CD4-positive, CD25-positive, alpha-beta regulatory T cell (primary cell): ENCODE data around the gene FGGY. TPM values are rescaled to one million over a fixed set of nuclear protein-coding genes. Genes with fewer than 3 reads are reported as not detected.

Experiments used
- ATAC-seq, 2 donors: fragments of 150-1000 bp; cut with Tn5 transposase; one replicate each; pipeline ENCODE4 v1.10.0; 2021; ENCODE audit warnings: low read depth in 2 of 2, moderate number of reproducible peaks in 2 of 2, moderate library complexity in 1 of 2
- DNase-seq, 3 donors: peaks; one replicate each; pipeline versions ENCODE4 v3.0.0 to v3.0.0-alpha.2; 2012 to 2022; ENCODE audit warnings: mixed read lengths in 1 of 3
- H3K27ac ChIP-seq: one replicate; pipeline ENCODE4 v1.7.0; 2013; ENCODE audit warnings: mild to moderate bottlenecking, low read length; ENCODE audit not compliant: insufficient read depth, poor library complexity, severe bottlenecking
- H3K27me3 ChIP-seq: one replicate; pipeline ENCODE4 v1.7.0; 2013; ENCODE audit warnings: low read length; ENCODE audit not compliant: control insufficient read depth, insufficient read depth
- H3K36me3 ChIP-seq: one replicate; pipeline ENCODE4 v1.7.0; 2013; ENCODE audit warnings: mild to moderate bottlenecking, low read length, moderate library complexity; ENCODE audit not compliant: control insufficient read depth, insufficient read depth
- H3K4me1 ChIP-seq: 2 replicates; pipeline ENCODE4 v1.7.0; 2013; ENCODE audit warnings: mild to moderate bottlenecking, low read length; ENCODE audit not compliant: insufficient read depth, control insufficient read depth, poor library complexity, severe bottlenecking
- H3K4me3 ChIP-seq: one replicate; pipeline ENCODE4 v1.7.0; 2013; ENCODE audit warnings: low read depth, mild to moderate bottlenecking, low read length, moderate library complexity
- H3K9me3 ChIP-seq, 2 experiments: 1 replicate in 1 of 2; 2 replicates in 1 of 2; pipeline ENCODE4 v1.7.0; 2013; ENCODE audit warnings: low read length in 2 of 2, mild to moderate bottlenecking in 1 of 2, moderate library complexity in 1 of 2; ENCODE audit not compliant: control insufficient read depth in 2 of 2
- H3K27ac Mint-ChIP-seq, 3 donors: one replicate each; pipeline ENCODE4 v1.8.0; 2020 to 2022; ENCODE audit warnings: mild to moderate bottlenecking in 3 of 3, mixed read lengths in 3 of 3, moderate library complexity in 2 of 3
- H3K27me3 Mint-ChIP-seq: one replicate; pipeline ENCODE4 v1.8.0; 2022; ENCODE audit warnings: mild to moderate bottlenecking, mixed read lengths
- H3K36me3 Mint-ChIP-seq: one replicate; pipeline ENCODE4 v1.8.0; 2020; ENCODE audit warnings: mixed read lengths
- H3K4me1 Mint-ChIP-seq, 4 donors: one replicate each; pipeline ENCODE4 v1.8.0; 2020 to 2022; ENCODE audit warnings: mixed read lengths in 4 of 4, mild to moderate bottlenecking in 1 of 4
- H3K4me3 Mint-ChIP-seq, 4 donors: one replicate each; pipeline ENCODE4 v1.8.0; 2020 to 2022; ENCODE audit warnings: mild to moderate bottlenecking in 4 of 4, mixed read lengths in 4 of 4, moderate library complexity in 3 of 4
- H3K9me3 Mint-ChIP-seq, 7 donors: one replicate each; pipeline ENCODE4 v1.8.0; 2020 to 2022; ENCODE audit warnings: mixed read lengths in 7 of 7, mild to moderate bottlenecking in 3 of 7, moderate library complexity in 2 of 7
- polyA plus RNA-seq, 4 donors: library from polyadenylated mRNA; unstranded; fragments of 300-500 nt; fragmentation: Illumina TruSeq; gene quantifications; one replicate each; pipeline ENCODE4 v1.2.3, GENCODE V29; 2021
- total RNA-seq: library from RNA; stranded (reverse); gene quantifications from one replicate; pipeline ENCODE4 v1.2.3, GENCODE V29; 2022

The FGGY gene
- total and polyA plus RNA-seq, 5 donors from 2014 or later: 1.9 to 7.7 (median 4.5) TPM

DNA sequence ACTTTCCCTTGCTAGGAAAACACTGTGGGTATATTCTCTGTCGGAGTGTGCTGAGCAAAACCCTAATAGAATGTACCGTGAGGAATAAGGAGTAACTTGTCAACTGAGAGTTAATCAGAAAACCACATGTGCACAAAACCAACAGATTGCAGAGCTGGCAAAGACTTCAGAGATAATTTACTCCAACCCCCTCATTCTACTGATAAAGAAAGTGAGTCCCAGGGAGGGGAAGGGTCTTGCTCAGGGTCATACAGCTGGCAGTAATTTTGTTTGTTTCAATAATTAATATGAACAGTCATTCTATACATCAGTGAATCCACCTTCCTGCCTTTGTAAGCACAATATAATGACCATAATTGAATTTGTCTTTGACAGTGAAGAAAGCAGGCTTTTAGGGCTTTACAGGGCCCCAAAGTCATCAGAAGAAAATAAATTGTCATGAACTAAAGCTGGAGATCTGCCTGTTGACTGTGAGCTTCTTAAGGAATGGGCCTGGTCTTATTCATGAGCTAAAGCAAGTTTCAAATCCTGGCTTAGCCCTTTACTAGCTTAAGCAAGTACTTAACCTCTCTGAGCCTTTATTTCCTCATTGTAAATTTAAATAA lies 450.6 kb downstream of the FGGY start:
- Histone ChIP-seq H3K9me3 (no peaks in the 10 kb centered on the region), H3K4me1 (no peaks in the 10 kb centered on the region), H3K36me3 (no peaks in the 10 kb centered on the region), H3K4me3 (no peak overlapping the region), H3K27ac (no peak overlapping the region), H3K27me3 (no peaks in the 10 kb centered on the region)
- ATAC-seq: no peak
- H3K27me3 Mint-ChIP-seq: peaks cover 7% of the 10 kb centered on the region
- no peak overlapping the region for H3K27ac Mint-ChIP-seq
- H3K36me3 Mint-ChIP-seq: no peaks in the 10 kb centered on the region
- no peak overlapping the region for H3K4me3 Mint-ChIP-seq
- H3K9me3 Mint-ChIP-seq: no peaks in the 10 kb centered on the region
- DNase-seq: no peak
- no peaks in the 10 kb centered on the region for H3K4me1 Mint-ChIP-seq

DNA sequence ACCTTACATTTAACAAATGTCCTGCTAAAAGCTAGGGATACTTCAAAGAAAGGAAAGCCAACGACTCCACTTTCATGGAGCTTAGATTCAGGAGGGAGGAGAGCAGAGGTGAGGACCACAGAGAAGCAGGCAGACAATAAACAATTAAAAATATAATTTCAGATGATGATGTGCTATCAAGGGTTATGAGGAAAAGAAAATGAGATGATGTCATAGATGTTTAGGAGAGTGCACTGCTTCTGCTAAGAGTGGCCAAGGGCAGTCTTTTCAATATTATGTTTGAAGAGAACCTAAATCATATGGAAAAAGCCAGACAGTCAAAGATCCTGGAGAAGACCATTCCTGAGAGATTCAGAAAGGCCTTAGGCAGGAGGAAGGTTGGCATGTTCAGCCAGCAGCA lies 451.2 kb downstream of the FGGY start:
- no peak for ATAC-seq
- peaks cover under 1% of the 10 kb centered on the region for H3K27me3 Mint-ChIP-seq

DNA sequence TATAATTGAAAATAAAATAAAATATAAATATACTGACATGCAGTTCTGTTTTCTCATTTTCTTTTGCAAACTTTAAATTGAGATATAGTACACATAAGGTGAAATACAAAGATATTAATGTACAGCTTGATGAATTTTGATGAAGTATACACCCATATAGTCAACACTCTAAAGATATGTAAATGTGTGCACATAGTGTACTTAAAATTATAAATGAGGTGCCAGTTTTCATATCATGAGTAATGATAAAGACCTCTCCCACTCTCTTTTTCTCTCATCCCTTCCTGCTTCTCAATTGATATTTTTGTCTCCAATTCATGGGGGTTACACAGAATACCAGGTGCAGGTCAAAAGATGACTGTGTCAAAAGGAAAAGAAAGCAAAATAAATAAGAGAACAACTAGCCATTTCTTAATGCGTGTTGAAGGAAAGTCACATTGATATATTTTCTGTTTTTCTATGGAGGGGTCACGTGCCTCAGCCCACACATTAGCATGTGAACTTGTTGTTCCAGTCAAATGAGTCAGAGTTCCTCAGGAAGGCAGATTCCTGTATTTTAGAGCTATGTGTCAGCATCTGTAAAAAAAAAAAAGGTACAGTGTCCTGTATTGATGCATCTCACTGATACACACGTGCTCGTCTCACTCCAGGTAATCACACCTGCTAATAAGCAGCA lies 453.6 kb downstream of the FGGY start:
- Histone ChIP-seq H3K4me1 (no peaks in the 10 kb centered on the region), H3K9me3 (no peaks in the 10 kb centered on the region), H3K36me3 (no peaks in the 10 kb centered on the region), H3K4me3 (no peak overlapping the region), H3K27ac (no peak overlapping the region), H3K27me3 (no peaks in the 10 kb centered on the region)
- Mint-ChIP-seq H3K4me1 (no peaks in the 10 kb centered on the region), H3K36me3 (no peaks in the 10 kb centered on the region), H3K4me3 (no peak overlapping the region), H3K27me3 (peaks cover 5% of the 10 kb centered on the region), H3K27ac (no peak overlapping the region), H3K9me3 (peaks cover 0 to 2% (median 0%) of the 10 kb centered on the region in 7 donors)
- DNase-seq (peak in 1 of 3 donors; percentile 9), ATAC-seq (no peak)

More for the DNA sequence above, 451.2 kb downstream of the FGGY start:
- Histone ChIP-seq H3K36me3 (no peaks in the 10 kb centered on the region), H3K27ac (no peak overlapping the region), H3K4me1 (no peaks in the 10 kb centered on the region), H3K27me3 (no peaks in the 10 kb centered on the region), H3K4me3 (no peak overlapping the region), H3K9me3 (no peaks in the 10 kb centered on the region)
- no peak for DNase-seq
- Mint-ChIP-seq H3K4me1 (no peaks in the 10 kb centered on the region), H3K36me3 (no peaks in the 10 kb centered on the region), H3K9me3 (no peaks in the 10 kb centered on the region), H3K4me3 (no peak overlapping the region), H3K27ac (no peak overlapping the region)

DNA sequence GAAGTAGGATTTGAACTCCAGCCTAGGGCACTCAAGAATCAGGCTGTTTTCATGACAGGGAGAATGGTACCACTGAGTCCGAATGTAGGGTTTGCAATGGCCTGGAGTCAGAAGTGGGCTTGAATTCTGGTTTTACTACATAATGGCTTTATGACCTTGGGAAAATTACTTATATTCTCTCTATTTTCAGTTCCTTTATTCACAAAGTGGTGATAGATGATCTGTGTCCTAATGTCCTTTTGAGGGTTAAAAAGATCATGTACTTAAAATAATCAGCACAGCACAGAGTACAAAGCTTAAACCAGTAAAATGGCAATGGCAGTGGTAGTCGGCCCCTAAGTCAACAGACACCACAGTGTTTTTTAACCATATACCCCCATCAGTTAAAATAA lies 454.1 kb downstream of the FGGY start:
- H3K27ac Mint-ChIP-seq: no peak overlapping the region
- peaks cover 5% of the 10 kb centered on the region for H3K27me3 Mint-ChIP-seq
- Histone ChIP-seq H3K4me3 (no peak overlapping the region), H3K9me3 (no peaks in the 10 kb centered on the region), H3K27ac (no peak overlapping the region), H3K4me1 (no peaks in the 10 kb centered on the region), H3K36me3 (no peaks in the 10 kb centered on the region), H3K27me3 (no peaks in the 10 kb centered on the region)
- H3K4me1 Mint-ChIP-seq: no peaks in the 10 kb centered on the region
- H3K4me3 Mint-ChIP-seq: no peak overlapping the region
- H3K36me3 Mint-ChIP-seq: no peaks in the 10 kb centered on the region
- DNase-seq: no peak
- H3K9me3 Mint-ChIP-seq: peaks cover 0 to 2% (median 0%) of the 10 kb centered on the region in 7 donors
- ATAC-seq: no peak

DNA sequence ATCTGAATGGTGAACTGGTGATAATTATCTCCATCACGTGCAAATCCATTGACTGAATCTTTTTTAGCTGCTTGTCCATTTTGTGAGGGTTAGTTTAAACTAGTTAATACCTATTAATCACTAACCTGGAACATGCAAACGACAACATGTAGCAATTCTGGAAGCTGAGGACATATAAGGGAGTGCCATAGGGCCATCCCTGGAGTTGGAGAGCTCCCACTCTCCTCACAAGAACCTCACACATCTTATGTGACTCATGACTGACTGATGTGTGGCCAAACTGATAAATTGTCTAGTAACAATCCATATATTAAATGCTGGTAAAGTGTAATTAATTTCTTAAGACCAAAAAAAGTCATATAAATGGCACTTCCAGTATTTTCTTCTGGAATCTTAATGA lies 454.9 kb downstream of the FGGY start:
- H3K9me3 Mint-ChIP-seq: peaks cover 0 to 2% (median 0%) of the 10 kb centered on the region in 7 donors
- no peak for ATAC-seq
- no peak overlapping the region for H3K27ac Mint-ChIP-seq
- no peaks in the 10 kb centered on the region for H3K4me1 Mint-ChIP-seq
- Histone ChIP-seq H3K4me1 (no peaks in the 10 kb centered on the region), H3K27me3 (no peaks in the 10 kb centered on the region), H3K9me3 (no peaks in the 10 kb centered on the region), H3K36me3 (no peaks in the 10 kb centered on the region), H3K4me3 (no peak overlapping the region), H3K27ac (no peak overlapping the region)
- H3K27me3 Mint-ChIP-seq: peaks cover 5% of the 10 kb centered on the region
- H3K4me3 Mint-ChIP-seq: no peak overlapping the region
- no peak for DNase-seq
- no peaks in the 10 kb centered on the region for H3K36me3 Mint-ChIP-seq

DNA sequence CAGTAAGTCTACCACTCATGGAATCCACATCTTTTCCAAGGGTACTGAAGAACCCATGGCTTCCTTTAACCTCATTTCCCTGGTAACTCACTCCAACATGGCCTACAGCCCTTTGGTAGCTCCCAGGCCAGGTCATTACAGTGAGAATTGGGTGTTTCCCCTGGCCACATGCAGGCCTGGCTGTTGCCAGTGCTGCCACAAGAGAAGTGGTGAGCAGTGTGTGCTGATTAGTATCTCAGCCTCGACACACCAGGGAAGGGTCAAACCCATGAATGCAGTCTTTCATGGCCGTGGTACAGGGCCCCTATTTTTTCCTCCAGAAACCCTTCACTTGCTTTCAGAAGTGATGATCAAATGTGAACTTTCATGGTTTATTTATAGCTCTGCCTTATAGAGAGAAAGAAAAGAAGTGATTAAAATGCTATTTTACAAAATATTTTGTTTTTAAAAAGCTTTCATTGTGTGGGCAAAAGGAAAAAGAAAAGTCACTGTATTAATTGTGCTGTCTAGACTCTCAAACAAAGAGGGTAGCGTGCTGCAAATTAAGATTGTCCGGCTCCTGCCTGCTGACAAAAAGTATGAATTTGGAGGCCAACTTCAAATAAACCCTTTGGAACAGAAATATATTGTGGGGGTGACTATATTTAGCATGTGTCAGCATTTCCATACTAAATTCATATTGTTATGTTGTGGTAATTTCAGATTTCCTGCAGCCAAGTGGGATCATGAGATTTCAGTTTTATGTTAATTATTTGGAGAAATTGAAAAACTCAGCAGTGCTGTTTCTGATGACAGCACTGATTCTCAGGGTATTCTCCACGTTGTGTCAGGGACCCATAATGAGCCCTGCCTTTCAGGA lies 455.9 kb downstream of the FGGY start:
- H3K27ac ChIP-seq: no peak overlapping the region
- H3K4me1 ChIP-seq: no peaks in the 10 kb centered on the region
- no peaks in the 10 kb centered on the region for H3K36me3 Mint-ChIP-seq
- no peaks in the 10 kb centered on the region for H3K4me1 Mint-ChIP-seq
- no peak overlapping the region for H3K4me3 ChIP-seq
- no peak overlapping the region for H3K4me3 Mint-ChIP-seq
- no peaks in the 10 kb centered on the region for H3K36me3 ChIP-seq
- no peak for DNase-seq
- H3K9me3 Mint-ChIP-seq: peaks cover 0 to 2% (median 0%) of the 10 kb centered on the region in 7 donors
- H3K27me3 Mint-ChIP-seq: peaks cover 5% of the 10 kb centered on the region
- no peaks in the 10 kb centered on the region for H3K9me3 ChIP-seq
- H3K27ac Mint-ChIP-seq: no peak overlapping the region
- H3K27me3 ChIP-seq: no peaks in the 10 kb centered on the region
- no peak for ATAC-seq

DNA sequence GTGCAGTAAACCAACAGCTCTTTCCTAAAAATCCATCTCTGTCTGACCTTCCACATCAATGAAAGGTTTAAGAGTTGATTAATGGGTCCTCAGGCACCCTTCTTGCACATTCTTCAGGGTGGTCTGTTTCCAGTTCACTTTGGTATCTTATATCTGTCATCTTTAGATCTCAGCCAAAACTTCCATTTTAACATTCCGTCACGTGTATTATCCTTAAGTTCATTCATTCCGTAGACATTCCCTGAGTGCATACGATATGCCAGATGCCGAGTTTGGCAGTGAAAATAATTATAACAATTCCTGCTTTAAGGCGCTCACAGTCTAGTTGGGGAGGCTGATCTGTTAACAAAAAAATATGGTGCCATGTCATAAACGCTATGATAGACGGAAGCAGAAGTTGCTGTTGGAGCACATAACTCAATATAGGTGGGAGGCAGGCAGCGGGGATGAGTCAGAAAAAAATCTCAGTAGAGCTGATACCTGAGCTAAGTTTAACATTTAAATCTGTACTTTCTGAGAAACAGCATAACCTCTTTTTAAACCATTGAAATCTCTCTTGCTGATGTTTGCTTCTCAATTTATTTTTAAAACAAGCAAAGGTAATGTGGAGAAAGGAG lies 458.3 kb downstream of the FGGY start:
- H3K36me3 ChIP-seq: no peaks in the 10 kb centered on the region
- no peak for DNase-seq
- peaks cover 5% of the 10 kb centered on the region for H3K27me3 Mint-ChIP-seq
- H3K4me3 ChIP-seq: no peak overlapping the region
- ATAC-seq: no peak
- peaks cover 5% of the 10 kb centered on the region for H3K4me1 ChIP-seq
- H3K27ac ChIP-seq: no peak overlapping the region
- H3K9me3 Mint-ChIP-seq: peaks cover 0 to 2% (median 0%) of the 10 kb centered on the region in 7 donors
- H3K27me3 ChIP-seq: no peaks in the 10 kb centered on the region
- no peaks in the 10 kb centered on the region for H3K36me3 Mint-ChIP-seq
- H3K27ac Mint-ChIP-seq: no peak overlapping the region
- H3K4me1 Mint-ChIP-seq: peaks cover 0 to 4% (median 3%) of the 10 kb centered on the region in 4 donors
- H3K4me3 Mint-ChIP-seq: no peak overlapping the region
- no peaks in the 10 kb centered on the region for H3K9me3 ChIP-seq
